GM21390 (cell line): ENCODE measurements around the gene TMEM123.

Source experiments
- ATAC-seq: cut with Tn5 transposase; IDR thresholded peaks from one replicate; pipeline ENCODE4 v1.9.1; 2021; ENCODE audit not compliant: unreplicated experiment

Gene TMEM123

DNA sequence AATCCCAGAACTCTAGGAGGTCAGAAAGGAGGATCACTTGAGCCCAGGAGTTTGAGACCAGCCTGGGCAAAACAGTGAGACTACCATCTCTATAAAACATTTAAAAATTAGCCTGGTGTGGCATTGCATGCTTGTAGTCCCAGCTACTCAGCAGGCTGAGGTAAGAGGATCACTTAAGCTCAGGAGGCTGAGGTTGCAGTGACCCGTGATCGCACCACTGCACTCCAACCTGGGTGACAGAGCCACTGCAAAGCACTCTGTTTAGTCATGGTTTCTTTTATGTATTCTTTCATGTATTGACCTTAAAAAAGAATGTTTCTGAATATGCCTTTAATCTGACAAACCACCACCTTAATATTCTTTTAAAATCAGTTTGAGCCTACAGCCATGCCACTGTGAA lies 53.4 kb downstream of the TMEM123 start:
- ATAC-seq = no peak

DNA sequence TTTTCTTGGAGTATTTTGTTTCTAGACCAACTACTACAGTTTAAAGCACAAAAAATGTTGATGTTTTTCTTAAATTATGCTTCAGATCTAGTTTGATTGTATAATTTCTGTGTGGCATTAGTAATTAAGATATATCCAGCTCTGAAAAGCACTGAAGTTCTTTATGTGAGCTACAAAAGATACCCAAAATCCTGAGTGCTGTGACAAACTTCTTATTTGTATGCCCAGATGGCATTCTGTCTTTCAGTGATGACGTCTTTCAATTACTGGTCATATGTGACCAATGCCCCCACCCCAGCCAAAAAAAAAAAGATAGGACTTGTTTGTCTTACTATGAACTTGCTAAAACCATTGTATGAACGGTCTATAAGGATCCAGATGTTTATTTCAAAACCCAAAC lies 54.3 kb downstream of the TMEM123 start:
- no peak for ATAC-seq

DNA sequence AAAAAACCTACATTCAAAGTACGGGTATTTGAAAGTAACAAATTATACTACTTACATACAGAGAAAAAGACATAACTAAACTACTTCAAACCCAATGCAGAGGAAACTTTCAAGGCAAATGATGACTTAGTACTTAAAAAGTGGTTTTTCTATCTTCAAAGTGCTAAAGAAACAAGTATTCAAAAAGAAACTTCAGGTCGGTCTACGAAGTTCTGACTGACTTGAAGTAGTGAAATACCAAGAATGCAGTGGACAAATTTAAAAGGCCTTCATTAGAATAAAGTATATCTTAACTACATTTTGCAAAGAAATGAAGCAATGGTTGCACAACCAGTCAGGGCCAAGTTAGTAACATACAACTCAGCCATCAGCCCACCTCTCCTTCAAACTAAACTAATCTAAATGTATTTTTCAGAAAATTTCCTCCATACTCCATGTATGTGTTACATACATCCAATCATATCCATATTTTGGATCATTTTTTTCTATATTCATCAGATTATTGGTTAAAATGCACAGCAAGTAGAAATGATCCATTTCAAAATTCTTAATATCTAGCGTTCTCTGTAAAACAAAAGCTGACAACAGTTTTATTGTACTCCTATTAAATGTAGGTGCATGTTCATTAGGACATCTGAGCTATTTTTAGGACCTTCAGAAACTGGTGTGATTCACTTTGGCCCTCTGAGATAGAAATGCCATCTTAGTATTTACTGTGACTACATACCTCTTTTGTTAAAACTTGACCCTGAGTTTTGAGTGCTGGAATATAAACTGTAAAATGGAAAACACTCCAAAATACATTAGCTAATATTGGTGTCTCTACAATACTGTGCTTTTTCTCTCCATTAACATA lies 55.6 kb downstream of the TMEM123 start:
- no peak for ATAC-seq

DNA sequence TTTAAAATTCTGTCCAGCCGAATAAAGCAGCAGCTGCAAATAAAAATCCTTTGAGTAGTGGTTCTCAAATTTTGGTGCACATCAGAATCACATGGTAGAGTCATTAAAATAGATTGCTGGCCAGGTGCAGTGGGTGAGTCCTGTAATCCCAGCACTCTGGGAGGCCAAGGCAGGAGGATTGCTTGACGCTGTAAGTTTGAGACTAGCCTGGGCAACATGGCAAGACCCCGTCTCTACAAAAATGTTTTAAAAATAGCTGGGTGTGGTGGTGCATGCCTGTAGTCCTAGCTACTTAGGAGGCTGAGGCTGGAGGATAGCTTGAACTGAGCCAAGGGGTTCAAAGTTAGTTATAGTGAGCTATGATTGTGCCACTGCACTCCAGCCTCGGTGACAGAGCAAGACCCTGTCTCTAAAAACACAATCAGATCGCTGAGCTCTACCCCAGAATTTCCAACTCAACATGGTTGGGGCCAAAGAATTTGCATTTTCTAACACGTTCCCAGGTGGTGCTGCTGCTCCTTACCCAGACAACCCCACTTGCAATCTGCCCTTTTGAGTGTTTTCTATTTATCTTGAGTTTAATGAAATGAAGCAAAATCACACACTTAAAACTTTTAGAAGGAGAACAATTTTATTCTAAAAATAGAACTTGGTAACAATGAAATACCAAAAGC lies 56.7 kb downstream of the TMEM123 start:
- no peak for ATAC-seq

DNA sequence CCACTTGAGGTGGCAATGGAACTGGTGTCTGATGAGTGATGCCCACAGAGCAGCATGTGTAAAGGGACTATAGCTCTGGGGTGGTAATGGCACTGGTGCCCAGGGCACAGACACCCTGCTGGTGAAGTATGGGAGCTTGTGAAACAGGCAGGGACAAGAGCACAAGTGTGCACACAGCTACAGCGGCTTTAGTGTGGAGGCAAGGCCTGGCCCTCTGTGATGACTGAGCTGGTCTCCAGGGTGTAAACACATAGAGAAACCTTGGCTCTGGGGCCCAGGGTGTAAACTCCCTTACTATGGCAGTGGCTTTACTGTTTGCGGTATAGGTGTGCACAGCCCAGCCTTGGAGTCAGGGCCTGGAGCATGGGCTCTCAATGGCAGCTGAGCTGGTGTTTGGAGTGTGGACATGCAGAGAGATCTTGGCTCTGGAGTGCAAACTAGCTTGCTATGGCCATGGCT lies 59.3 kb downstream of the TMEM123 start:
- no peak for ATAC-seq

- ATAC-seq = no peak
These were observed 60.9 kb downstream of the TMEM123 start for GRCh38 chr11:102391549-102392237.

DNA sequence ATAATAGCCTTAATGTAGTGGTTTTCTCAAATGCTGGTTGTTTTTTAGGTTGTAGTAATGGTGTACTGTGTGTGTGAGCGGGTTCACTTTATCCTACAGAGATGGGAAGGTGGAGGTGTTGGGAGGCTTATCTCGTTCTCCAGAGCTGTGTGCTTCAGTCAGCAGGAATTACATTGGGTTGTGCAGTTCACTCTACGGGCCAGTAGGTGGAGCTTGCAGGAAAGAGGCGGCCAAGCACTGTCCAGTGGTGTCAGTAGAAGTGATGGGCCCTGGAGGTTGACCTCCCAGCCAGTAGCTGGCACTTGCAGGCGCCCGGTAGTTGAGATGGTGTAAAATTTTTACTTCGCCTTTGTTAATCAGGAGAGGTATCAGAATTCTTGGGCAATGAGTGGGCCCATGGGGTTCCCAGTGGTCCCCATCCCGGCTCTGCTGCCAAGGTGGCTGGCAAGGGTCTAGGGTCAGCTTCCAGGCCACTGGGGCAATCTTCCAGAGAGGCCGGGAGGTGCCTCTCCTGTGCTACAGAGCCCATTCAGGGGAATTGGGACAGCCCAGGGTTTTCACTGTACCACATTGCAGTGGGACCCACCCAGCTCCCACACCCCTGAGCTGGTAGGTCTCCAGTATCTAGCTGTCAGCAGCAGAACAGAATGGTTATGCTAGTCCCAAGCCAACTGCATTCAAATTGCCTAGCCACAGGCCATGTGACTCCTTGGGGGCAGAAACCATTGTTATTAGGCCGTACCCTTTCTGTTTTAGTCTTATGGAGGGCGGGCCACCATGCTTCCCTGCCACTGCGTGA lies 61.7 kb downstream of the TMEM123 start:
- ATAC-seq = peak; percentile 85

DNA sequence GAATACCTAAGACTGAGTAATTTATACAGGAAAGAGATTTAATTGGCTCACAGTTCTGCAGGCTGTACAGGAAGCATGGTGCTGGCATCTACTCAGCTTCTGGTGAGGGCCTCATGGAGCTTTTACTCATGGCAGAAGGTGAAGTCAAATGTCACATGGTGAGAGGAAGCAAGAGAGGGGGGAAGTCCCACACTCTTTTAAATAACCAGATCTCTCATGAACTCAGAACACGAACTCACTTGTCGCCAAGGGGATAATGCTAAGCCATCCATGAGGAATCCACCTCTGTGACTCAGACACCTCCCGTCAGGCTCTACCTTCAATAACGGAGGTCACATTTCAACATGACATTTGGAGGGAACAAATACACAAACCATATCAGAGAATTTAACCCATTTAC lies 63.3 kb downstream of the TMEM123 start:
- no peak for ATAC-seq

DNA sequence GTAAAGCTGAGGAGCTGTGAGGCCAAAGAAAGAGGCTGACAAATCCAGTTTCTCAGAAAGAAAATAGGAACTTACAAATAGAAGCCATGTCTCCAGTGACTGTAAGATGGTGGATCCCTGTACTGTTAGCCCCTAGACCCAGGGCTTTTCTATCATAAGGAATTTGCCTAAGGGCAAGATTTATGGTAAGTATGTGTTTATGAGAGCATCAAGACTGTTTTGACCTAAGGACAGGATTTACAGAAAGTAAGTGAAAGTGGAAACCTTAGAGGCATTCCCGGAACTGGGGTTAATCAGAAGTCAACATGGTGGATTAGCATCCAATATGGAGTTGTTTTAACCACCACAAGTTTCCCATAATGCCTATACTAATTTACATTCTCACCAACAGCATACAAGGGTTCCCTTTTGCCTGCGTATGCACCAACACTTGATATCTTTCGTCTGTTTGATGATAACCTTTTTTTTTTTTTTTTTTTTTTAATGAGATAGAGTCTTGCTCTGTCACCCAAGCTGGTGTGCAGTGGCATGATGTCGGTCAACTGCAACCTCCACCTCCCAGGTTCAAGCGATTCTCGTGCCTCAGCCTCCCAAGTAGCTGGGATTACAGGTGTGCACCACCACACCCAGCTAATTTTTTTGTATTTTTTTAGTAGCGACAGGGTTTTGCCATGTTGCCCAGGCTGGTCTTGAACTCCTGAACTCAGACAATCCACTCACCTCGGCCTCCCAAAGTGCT lies 65.4 kb downstream of the TMEM123 start:
- no peak for ATAC-seq

DNA sequence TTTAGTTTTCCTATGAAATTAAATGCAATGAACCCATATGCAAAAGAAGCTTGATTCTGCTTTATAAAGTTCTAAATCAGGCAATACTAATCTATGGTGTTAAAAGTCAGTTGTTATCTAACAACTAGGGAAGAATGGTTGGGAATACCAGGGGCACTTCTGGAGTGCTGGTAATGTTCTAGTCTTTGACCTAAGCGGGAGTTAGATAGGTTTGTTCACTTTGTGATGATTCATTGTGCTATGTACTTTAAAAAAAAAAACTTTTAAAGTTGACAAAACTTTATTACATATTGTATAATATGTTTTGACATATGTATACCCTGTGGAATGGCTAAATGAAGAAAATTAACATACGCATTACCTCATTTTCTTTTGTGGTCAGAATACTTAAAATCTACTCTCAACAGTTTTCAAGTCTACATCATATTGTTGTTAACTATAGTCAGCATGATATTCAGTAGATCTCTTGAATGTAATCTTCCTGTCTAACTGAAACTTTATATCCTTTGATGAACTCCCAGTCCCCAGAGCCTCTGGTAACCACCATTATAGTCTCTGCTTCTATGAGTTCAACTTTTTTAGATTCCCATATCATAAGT lies 66.3 kb downstream of the TMEM123 start:
- ATAC-seq = no peak

- no peak for ATAC-seq
These were observed 67.2 kb downstream of the TMEM123 start for GRCh38 chr11:102385085-102386007.

DNA sequence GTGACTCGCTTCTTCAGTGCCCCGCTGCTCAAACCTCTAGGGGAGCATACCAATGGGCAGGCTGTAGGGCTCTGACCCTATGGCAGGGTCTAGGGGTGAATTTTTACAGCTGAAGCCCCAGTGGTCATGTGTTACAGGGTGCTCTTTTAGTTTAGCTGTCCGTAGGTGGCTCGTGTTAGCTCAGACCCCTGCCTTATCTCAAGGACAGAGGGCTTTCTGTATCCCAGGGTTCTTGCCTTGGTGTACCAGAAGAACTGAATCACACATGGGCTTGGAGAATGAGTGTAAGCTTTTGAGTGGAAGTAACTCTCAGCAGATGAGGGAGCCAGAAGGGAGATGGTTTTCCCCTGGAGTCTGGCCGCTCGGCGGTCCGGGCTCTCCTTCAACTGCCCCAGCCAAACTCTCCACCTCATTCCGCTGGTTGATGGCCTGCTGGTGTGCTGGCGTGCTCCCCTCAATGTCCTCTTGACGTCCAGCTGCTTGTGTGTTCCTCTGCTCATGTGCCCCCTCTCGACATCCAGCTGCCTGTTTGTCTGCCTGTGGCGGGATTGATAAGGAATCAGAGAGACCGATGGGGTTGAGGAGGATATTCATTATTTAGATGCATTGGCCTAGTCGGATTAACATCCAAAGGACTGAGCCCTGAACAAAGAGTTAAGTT lies 68.0 kb downstream of the TMEM123 start:
- ATAC-seq = no peak

DNA sequence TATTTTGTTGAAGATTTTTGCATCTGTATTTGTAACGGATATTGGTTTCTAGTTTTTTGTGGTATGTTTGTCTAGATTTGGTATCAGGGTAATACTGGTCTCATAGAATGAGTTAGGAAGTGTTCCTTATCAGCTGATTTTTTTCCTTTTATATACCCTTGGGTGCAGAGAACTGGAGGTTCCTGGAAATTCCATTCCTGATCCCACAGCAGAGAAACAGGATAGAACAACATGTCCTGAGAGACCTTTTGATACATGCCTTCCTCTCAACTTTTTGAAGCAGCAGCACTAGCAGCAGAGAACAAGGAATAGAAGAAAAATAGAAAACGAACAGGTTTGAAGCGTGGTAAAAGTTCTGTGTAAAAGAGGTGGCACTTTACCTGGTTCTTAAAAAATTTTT lies 68.7 kb downstream of the TMEM123 start:
- ATAC-seq = no peak

DNA sequence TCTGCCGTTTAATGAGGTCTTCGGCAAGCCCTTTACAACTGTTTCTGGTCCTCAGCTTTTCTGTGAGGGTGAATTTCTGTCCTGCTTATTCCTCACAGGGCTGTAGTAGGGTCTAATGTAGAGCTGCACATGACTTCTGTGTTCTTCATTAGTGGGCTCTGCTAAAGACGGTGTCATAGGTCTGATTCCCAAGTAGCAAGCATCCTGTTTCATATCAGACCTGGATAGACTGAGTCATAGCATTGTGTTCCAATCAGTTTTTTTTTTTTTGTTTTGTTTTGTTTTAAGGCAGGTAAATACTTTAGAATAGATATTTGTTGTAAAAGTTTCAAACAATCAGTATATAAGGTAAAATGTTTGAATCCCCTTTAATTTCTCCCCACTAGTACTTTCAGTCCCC lies 70.2 kb downstream of the TMEM123 start:
- ATAC-seq = no peak

- ATAC-seq = no peak
These were observed 73.7 kb downstream of the TMEM123 start for GRCh38 chr11:102378818-102379217.

- ATAC-seq = no peak
These were observed 74.7 kb downstream of the TMEM123 start for GRCh38 chr11:102377891-102378290.

DNA sequence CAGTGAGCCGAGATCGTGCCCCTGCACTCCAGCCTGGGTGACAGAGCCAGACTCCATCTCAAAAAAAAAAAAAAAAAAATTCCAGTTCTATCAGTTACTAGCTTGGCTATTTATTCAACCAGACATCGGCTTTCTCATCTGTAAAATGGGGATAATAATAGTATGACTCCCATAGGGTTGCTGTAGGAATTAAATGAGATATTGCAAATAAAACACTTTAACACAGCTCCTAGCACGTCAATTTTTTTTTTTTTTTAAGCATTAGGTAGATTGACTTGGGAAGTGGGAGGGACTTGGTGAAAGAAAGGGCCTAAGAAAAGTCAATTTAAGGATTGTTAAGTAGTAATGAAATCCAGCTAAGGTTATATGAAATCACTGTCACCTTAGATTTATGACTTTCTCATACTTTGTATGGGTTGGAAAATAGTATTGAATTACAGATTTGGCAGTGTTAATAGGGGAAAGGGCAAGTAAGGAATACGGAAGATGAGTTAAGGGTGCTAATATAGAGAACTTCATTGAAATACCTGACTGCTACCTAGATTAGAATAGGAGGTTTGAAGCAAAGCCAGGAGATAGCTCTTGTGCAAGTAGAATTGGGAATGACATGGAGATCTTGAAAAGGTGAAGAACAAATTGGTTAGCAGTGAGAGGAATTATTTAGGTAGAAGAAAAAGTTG lies 76.7 kb downstream of the TMEM123 start:
- no peak for ATAC-seq
